OCI-LY1 (cell line): Measurements from ENCODE around the gene FBRSL1.
A peak's percentile ranks its signal among the peaks of the same experiment; 100 is the strongest.

Source experiments
- H2AFZ ChIP-seq: fragments of 200-600 bp; sonication (generic), shearing (Covaris generic); 2 replicates; pipeline ENCODE4 v1.6.0; 2014; ENCODE audit warnings: antibody characterized with exemption, mild to moderate bottlenecking, low read length
- H3F3A ChIP-seq: fragments of 200-600 bp; sonication (generic), shearing (Covaris generic); 2 replicates; pipeline ENCODE4 v1.6.0; 2014; ENCODE audit warnings: mild to moderate bottlenecking, antibody characterized with exemption, low read length, moderate library complexity; ENCODE audit not compliant: insufficient read depth
- H3K27ac ChIP-seq: fragments of 200-600 bp; sonication (generic); 2 replicates; pipeline ENCODE4 v1.5.1; 2014; ENCODE audit warnings: low read length, mixed run types, mild to moderate bottlenecking, low read depth; ENCODE audit not compliant: poor library complexity, severe bottlenecking
- H3K27me3 ChIP-seq: fragments of 200-600 bp; sonication (generic); 2 replicates; pipeline ENCODE4 v1.6.0; 2014; ENCODE audit warnings: antibody characterized with exemption, mild to moderate bottlenecking, low read length, moderate library complexity; ENCODE audit not compliant: insufficient read depth
- H3K36me3 ChIP-seq: fragments of 200-600 bp; sonication (generic); 2 replicates; pipeline ENCODE4 v1.6.1; 2014; ENCODE audit warnings: mild to moderate bottlenecking, antibody characterized with exemption, low read length, moderate library complexity, mixed read lengths; ENCODE audit not compliant: insufficient read depth
- H3K4me1 ChIP-seq: fragments of 200-600 bp; sonication (generic); 2 replicates; pipeline ENCODE4 v1.5.1; 2014; ENCODE audit warnings: mild to moderate bottlenecking, low read length, moderate library complexity; ENCODE audit not compliant: insufficient read depth, severe bottlenecking
- H3K4me2 ChIP-seq: fragments of 200-600 bp; sonication (generic), shearing (Covaris generic); 2 replicates; pipeline ENCODE4 v1.6.1; 2014; ENCODE audit warnings: low read length
- H3K4me3 ChIP-seq: fragments of 200-600 bp; sonication (generic); 2 replicates; pipeline ENCODE4 v1.5.1; 2014; ENCODE audit warnings: low read length, low read depth, mild to moderate bottlenecking, mixed read lengths; ENCODE audit not compliant: poor library complexity, severe bottlenecking
- H3K79me2 ChIP-seq: fragments of 200-600 bp; shearing (Covaris generic); 2 replicates; pipeline ENCODE4 v1.6.1; 2016; ENCODE audit warnings: mixed run types, low read length, mixed read lengths; ENCODE audit not compliant: insufficient read depth
- H3K9ac ChIP-seq: fragments of 200-600 bp; sonication (generic), shearing (Covaris generic); 2 replicates; pipeline ENCODE4 v1.6.1; 2014; ENCODE audit warnings: mild to moderate bottlenecking, low read length, mixed read lengths
- H3K9me2 ChIP-seq: fragments of 200-600 bp; sonication (generic), shearing (Covaris generic); 2 replicates; pipeline ENCODE4 v1.6.1; 2014; ENCODE audit warnings: low read depth, mild to moderate bottlenecking, low read length, mixed read lengths
- H3K9me3 ChIP-seq: fragments of 200-600 bp; shearing (Covaris generic); 2 replicates; pipeline ENCODE4 v1.6.1; 2014; ENCODE audit warnings: low read length, mixed read lengths
- H4K20me1 ChIP-seq: fragments of 200-600 bp; sonication (generic), shearing (Covaris generic); 2 replicates; pipeline ENCODE4 v1.6.0; 2016; ENCODE audit warnings: mild to moderate bottlenecking, low read length; ENCODE audit not compliant: insufficient read depth
- CTCF ChIP-seq: fragments of 200-600 bp; sonication (generic), shearing (Covaris generic); IDR thresholded peaks from 2 replicates; pipeline ENCODE4 v1.5.1; 2017; ENCODE audit warnings: mild to moderate bottlenecking, antibody characterized with exemption, low read length, moderate library complexity, mixed read lengths
- EZH2 ChIP-seq: fragments of 200-600 bp; sonication (generic), shearing (Covaris generic); IDR thresholded peaks from 2 replicates; pipeline ENCODE4 v1.8.0; 2017; ENCODE audit warnings: borderline replicate concordance, mixed run types, mild to moderate bottlenecking, antibody characterized with exemption, low read length, moderate library complexity, mixed read lengths

The FBRSL1 gene

GRCh38 chr12:132467511-132467910, 22.4 kb upstream of the FBRSL1 start:
- TF ChIP-seq CTCF (no peak), EZH2 (no peak)
- no peaks in the 10 kb centered on the region for H3K27me3 ChIP-seq
- no peak overlapping the region for H3K4me2 ChIP-seq
- no peak overlapping the region for H3K9ac ChIP-seq
- H3K79me2 ChIP-seq: no peaks in the 10 kb centered on the region
- peaks cover 29% of the 10 kb centered on the region for H3K4me1 ChIP-seq
- no peaks in the 10 kb centered on the region for H4K20me1 ChIP-seq
- H3K9me3 ChIP-seq: no peaks in the 10 kb centered on the region
- no peaks in the 10 kb centered on the region for H3K9me2 ChIP-seq
- no peak overlapping the region for H3K27ac ChIP-seq
- H3K4me3 ChIP-seq: no peak overlapping the region
- no peaks in the 10 kb centered on the region for H3K36me3 ChIP-seq
- H3F3A ChIP-seq: no peaks in the 10 kb centered on the region; the same call in 1 of the 2 replicates
- no peak overlapping the region for H2AFZ ChIP-seq

GRCh38 chr12:132469423-132469822, 20.5 kb upstream of the FBRSL1 start:
- H3K36me3 ChIP-seq: no peaks in the 10 kb centered on the region
- peaks cover 29% of the 10 kb centered on the region for H3K4me1 ChIP-seq
- peak overlapping the region; percentile 82 for H3K27ac ChIP-seq
- no peaks in the 10 kb centered on the region for H3K9me2 ChIP-seq
- H3K4me2 ChIP-seq: peak overlapping the region; percentile 39; the same call in 1 of the 2 replicates
- TF ChIP-seq EZH2 (no peak), CTCF (no peak)
- H3K9me3 ChIP-seq: no peaks in the 10 kb centered on the region
- no peaks in the 10 kb centered on the region for H3K79me2 ChIP-seq
- H3K27me3 ChIP-seq: no peaks in the 10 kb centered on the region
- H3K4me3 ChIP-seq: no peak overlapping the region
- no peaks in the 10 kb centered on the region for H4K20me1 ChIP-seq
- no peaks in the 10 kb centered on the region; the same call in 1 of the 2 replicates for H3F3A ChIP-seq
- H3K9ac ChIP-seq: no peak overlapping the region
- no peak overlapping the region for H2AFZ ChIP-seq

- H3K36me3 ChIP-seq: no peaks in the 10 kb centered on the region
- no peaks in the 10 kb centered on the region for H4K20me1 ChIP-seq
- peaks cover 29% of the 10 kb centered on the region for H3K4me1 ChIP-seq
- H3K9me3 ChIP-seq: no peaks in the 10 kb centered on the region
- no peak overlapping the region for H3K27ac ChIP-seq
- no peaks in the 10 kb centered on the region for H3K9me2 ChIP-seq
- H3K4me2 ChIP-seq: no peak overlapping the region; the same call in 1 of the 2 replicates
- TF ChIP-seq CTCF: no peak
- no peak for TF ChIP-seq EZH2
- H3F3A ChIP-seq: no peaks in the 10 kb centered on the region; the same call in 1 of the 2 replicates
- no peaks in the 10 kb centered on the region for H3K79me2 ChIP-seq
- H2AFZ ChIP-seq: no peak overlapping the region
- H3K4me3 ChIP-seq: no peak overlapping the region
- H3K9ac ChIP-seq: no peak overlapping the region
- no peaks in the 10 kb centered on the region for H3K27me3 ChIP-seq
Measured at GRCh38 chr12:132470397-132470796, 19.6 kb upstream of the FBRSL1 start.
